Endothelial cell of umbilical vein (primary cell): ENCODE measurements around the gene MFSD2A. TPM values are rescaled to one million over a fixed set of nuclear protein-coding genes. Genes with fewer than 3 reads are reported as not detected.

ENCODE experiments used
- BruUV-seq: library from RNA; stranded (reverse); fragments of 400-500 nt; replicated peaks from 2 replicates; lab custom pipeline; 2021; lab: Mats Ljungman, UMichigan
- CTCF ChIA-PET: fragments of 300-600, 350-600 bp; sonication (Branson Sonifier 250); formaldehyde crosslinking; loops from one replicate; lab custom pipeline; 2021; ENCODE audit warnings: antibody characterized with exemption, inconsistent platforms; lab: Charles Lee
- POLR2A ChIA-PET: fragments of 300-600, 350-600 bp; sonication (Branson Sonifier 250); formaldehyde crosslinking; loops from one replicate; lab custom pipeline; 2021; ENCODE audit warnings: antibody characterized with exemption, inconsistent platforms; lab: Charles Lee
- DNase-seq: peaks from one replicate; pipeline ENCODE4 v3.0.0-alpha.2; 2011; ENCODE audit warnings: low read depth, low spot score
- FAIRE-seq: peaks from 2 replicates; lab custom pipeline; 2011; peaks lifted over from hg19 to GRCh38; lab: Jason Lieb, UNC
- H2AFZ ChIP-seq: 2 replicates; pipeline ENCODE4 v1.6.0; 2012; ENCODE audit warnings: low read depth, low read length, control low read depth, inconsistent platforms
- H3K27ac ChIP-seq: 2 replicates; pipeline ENCODE4 v1.5.1; 2011; ENCODE audit warnings: low read depth, mild to moderate bottlenecking, control low read depth, low read length, moderate library complexity; ENCODE audit not compliant: insufficient read depth
- H3K27me3 ChIP-seq, 2 experiments: 2 replicates each; pipeline versions ENCODE4 v1.6.0 to v1.6.1; 2011; ENCODE audit warnings: low read length in 2 of 2, mixed read lengths in 1 of 2; ENCODE audit not compliant: control insufficient read depth in 2 of 2, insufficient read depth in 2 of 2
- H3K36me3 ChIP-seq, 2 experiments: 2 replicates in 1 of 2; 3 replicates in 1 of 2; pipeline ENCODE4 v1.5.1; 2011; ENCODE audit warnings: low read length in 2 of 2, mild to moderate bottlenecking in 1 of 2, moderate library complexity in 1 of 2; ENCODE audit not compliant: control insufficient read depth in 2 of 2, insufficient read depth in 2 of 2; ENCODE audit errors: extremely low read depth in 1 of 2
- H3K4me1 ChIP-seq: 3 replicates; pipeline ENCODE4 v1.5.1; 2011; ENCODE audit warnings: mild to moderate bottlenecking, low read length; ENCODE audit not compliant: control insufficient read depth, insufficient read depth; ENCODE audit errors: extremely low read depth
- H3K4me2 ChIP-seq: 2 replicates; pipeline ENCODE4 v1.6.1; 2011; ENCODE audit warnings: low read length, control low read depth, mixed read lengths; ENCODE audit not compliant: insufficient read depth
- H3K4me3 ChIP-seq, 3 experiments: fragments of 200-600 bp in 1 of 3; sonication (generic), shearing (Covaris generic) in 1 of 3; replicated peaks in 1 of 3; 2 replicates each; pipeline ENCODE4 v1.5.1; 2011 to 2016; ENCODE audit warnings: control low read depth in 3 of 3, low read length in 3 of 3, mild to moderate bottlenecking in 2 of 3, inconsistent platforms in 1 of 3, low read depth in 1 of 3, moderate library complexity in 1 of 3; ENCODE audit not compliant: insufficient read depth in 1 of 3
- H3K79me2 ChIP-seq: 2 replicates; pipeline ENCODE4 v1.6.0; 2012; ENCODE audit warnings: low read length, inconsistent platforms; ENCODE audit not compliant: control insufficient read depth, insufficient read depth
- H3K9ac ChIP-seq: replicated peaks from 2 replicates; pipeline ENCODE3; 2011; ENCODE audit warnings: low read length, control low read depth; ENCODE audit not compliant: insufficient read depth; ENCODE audit errors: extremely low read depth
- H3K9me1 ChIP-seq: replicated peaks from 3 replicates; pipeline ENCODE4 v1.6.0; 2011; ENCODE audit warnings: mild to moderate bottlenecking, low read length; ENCODE audit not compliant: control insufficient read depth, insufficient read depth; ENCODE audit errors: extremely low read depth
- H3K9me3 ChIP-seq: replicated peaks from 2 replicates; pipeline ENCODE4 v1.5.1; 2012; ENCODE audit warnings: low read length, inconsistent platforms; ENCODE audit not compliant: control insufficient read depth, insufficient read depth
- H4K20me1 ChIP-seq: replicated peaks from 2 replicates; pipeline ENCODE3; 2011; ENCODE audit warnings: mild to moderate bottlenecking, low read length; ENCODE audit not compliant: control insufficient read depth, insufficient read depth; ENCODE audit errors: extremely low read depth
- EZH2 ChIP-seq: IDR thresholded peaks from 2 replicates; pipeline ENCODE4 v1.6.1; 2012; ENCODE audit warnings: borderline replicate concordance, low read depth, mild to moderate bottlenecking, moderate library complexity, low read length, inconsistent platforms; ENCODE audit not compliant: severe bottlenecking
- FOS ChIP-seq: IDR thresholded peaks from 2 replicates; pipeline ENCODE4 v1.6.1; 2011; ENCODE audit warnings: mild to moderate bottlenecking, low read length, moderate library complexity, borderline replicate concordance; ENCODE audit not compliant: insufficient read depth
- GATA2 ChIP-seq: IDR thresholded peaks from 2 replicates; pipeline ENCODE4 v1.7.0; 2011; ENCODE audit warnings: low read depth, mild to moderate bottlenecking, moderate library complexity, mixed read lengths, low read length; ENCODE audit not compliant: insufficient read length, insufficient read depth
- JUN ChIP-seq: IDR thresholded peaks from 2 replicates; pipeline ENCODE4 v1.6.1; 2011; ENCODE audit warnings: borderline replicate concordance, low read depth; ENCODE audit not compliant: insufficient read length, insufficient read depth
- MAX ChIP-seq: IDR thresholded peaks from 2 replicates; pipeline ENCODE4 v1.6.1; 2011; ENCODE audit not compliant: insufficient read depth, insufficient read length
- MYC ChIP-seq: IDR thresholded peaks from one replicate; pipeline ENCODE4 v1.6.1; 2011; ENCODE audit warnings: mild to moderate bottlenecking, low read depth, low read length
- POLR2A ChIP-seq: IDR thresholded peaks from 2 replicates; pipeline ENCODE4 v1.6.1; 2012; ENCODE audit warnings: low read depth, mild to moderate bottlenecking, control low read depth, low read length
- POLR2AphosphoS5 ChIP-seq: IDR thresholded peaks from 2 replicates; pipeline ENCODE4 v1.6.1; 2012; ENCODE audit warnings: low read depth, mild to moderate bottlenecking, control low read depth, low read length, moderate library complexity; ENCODE audit not compliant: insufficient read depth
- dilution Hi-C: fragments of 300-500 bp; cut with MboI; formaldehyde crosslinking; loops from one replicate; pipeline ENCODE4 v1.15.0; 2019; ENCODE audit warnings: low sequenced_read_pairs; ENCODE audit not compliant: extremely low pct_ligation_motif_present
- intact Hi-C: fragments of 100-400 bp; cut with micrococcal nuclease; formaldehyde crosslinking; loops from one replicate; pipeline ENCODE4 v1.10.0; 2022
- polyA plus RNA-seq, 4 experiments: library from polyadenylated mRNA; depleted of rRNA in 3 of 4; stranded (reverse) in 3 of 4; unstranded in 1 of 4; fragments of >200 nt; gene quantifications; 2 replicates each; pipeline versions ENCODE4 v1.2.1 to v1.2.3, GENCODE V29; 2011 to 2012; ENCODE audit warnings: missing spikeins in 1 of 4
- total RNA-seq: library from RNA; stranded (reverse); gene quantifications from 2 replicates; pipeline ENCODE4 v1.2.3, GENCODE V29; 2021
- TF ChIP-seq, protein P1 (sequence below), 2 donors: IDR thresholded peaks; 1 replicate in 1 of 2; 2 replicates in 1 of 2; pipeline ENCODE4 v1.5.1; 2011; ENCODE audit warnings: low read length in 2 of 2, mild to moderate bottlenecking in 2 of 2, moderate library complexity in 2 of 2, control low read depth in 1 of 2, inconsistent platforms in 1 of 2, low read depth in 1 of 2; ENCODE audit not compliant: insufficient read depth in 1 of 2; ENCODE audit errors: extremely low read depth in 1 of 2

The MFSD2A gene
- total and polyA plus RNA-seq, 2 donors (not counting 3 experiments of a cell fraction or from before 2014, with no cell fraction given): 2.7 to 5.5 TPM

DNA sequence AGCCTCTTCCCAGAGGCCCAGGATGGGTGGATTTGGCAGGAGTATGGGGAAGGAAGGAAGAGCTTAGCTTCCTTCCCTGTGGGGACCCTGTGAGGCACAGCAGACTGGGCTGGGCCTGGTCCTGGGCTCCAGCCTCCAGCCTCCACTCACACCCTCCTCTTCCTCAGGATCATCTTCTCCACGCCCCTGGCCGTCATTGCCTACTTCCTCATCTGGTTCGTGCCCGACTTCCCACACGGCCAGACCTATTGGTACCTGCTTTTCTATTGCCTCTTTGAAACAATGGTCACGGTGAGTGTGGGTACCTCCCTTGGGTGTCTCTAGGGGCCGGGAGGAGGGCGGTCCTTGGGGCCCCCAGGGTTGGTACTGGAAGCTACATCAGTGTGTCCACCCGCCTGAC lies 10.1 kb downstream of the MFSD2A start:
- no peak for DNase-seq
- H4K20me1 ChIP-seq: no peaks in the 10 kb centered on the region
- H3K4me1 ChIP-seq: peaks cover 2% of the 10 kb centered on the region
- no peak overlapping the region for H3K4me2 ChIP-seq
- no peak for FAIRE-seq
- H3K9ac ChIP-seq: no peak overlapping the region
- TF ChIP-seq POLR2AphosphoS5 (no peak), GATA2 (no peak), EZH2 (no peak), FOS (no peak), MAX (no peak), POLR2A (no peak), JUN (no peak), MYC (no peak)
- TF ChIP-seq, protein P1, sequence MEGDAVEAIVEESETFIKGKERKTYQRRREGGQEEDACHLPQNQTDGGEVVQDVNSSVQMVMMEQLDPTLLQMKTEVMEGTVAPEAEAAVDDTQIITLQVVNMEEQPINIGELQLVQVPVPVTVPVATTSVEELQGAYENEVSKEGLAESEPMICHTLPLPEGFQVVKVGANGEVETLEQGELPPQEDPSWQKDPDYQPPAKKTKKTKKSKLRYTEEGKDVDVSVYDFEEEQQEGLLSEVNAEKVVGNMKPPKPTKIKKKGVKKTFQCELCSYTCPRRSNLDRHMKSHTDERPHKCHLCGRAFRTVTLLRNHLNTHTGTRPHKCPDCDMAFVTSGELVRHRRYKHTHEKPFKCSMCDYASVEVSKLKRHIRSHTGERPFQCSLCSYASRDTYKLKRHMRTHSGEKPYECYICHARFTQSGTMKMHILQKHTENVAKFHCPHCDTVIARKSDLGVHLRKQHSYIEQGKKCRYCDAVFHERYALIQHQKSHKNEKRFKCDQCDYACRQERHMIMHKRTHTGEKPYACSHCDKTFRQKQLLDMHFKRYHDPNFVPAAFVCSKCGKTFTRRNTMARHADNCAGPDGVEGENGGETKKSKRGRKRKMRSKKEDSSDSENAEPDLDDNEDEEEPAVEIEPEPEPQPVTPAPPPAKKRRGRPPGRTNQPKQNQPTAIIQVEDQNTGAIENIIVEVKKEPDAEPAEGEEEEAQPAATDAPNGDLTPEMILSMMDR (IDR thresholded peaks at IDR 0.05; ENCODE audit: extremely low read depth in 1 of 2, insufficient read depth in 1 of 2, low read depth in 1 of 2, low read length in 2 of 2): no peak
- H3K79me2 ChIP-seq: no peaks in the 10 kb centered on the region
- no peak overlapping the region for H3K4me3 ChIP-seq
- H3K27ac ChIP-seq: no peak overlapping the region
- dilution Hi-C loops (no loop called here), intact Hi-C loops (no loop called here)
- ChIA-PET CTCF (interaction anchor here (0.9 to 1.7 kb wide), 3 partner anchors 9 to 147 kb away, joined by 3 to 9 read pairs (median 5); partner anchors contain the start of gene MFSD2A), POLR2A (no interaction called here)
- H3K9me3 ChIP-seq: no peaks in the 10 kb centered on the region
- no peaks in the 10 kb centered on the region for H3K9me1 ChIP-seq
- no TSS peak for BruUV-seq
- no peak overlapping the region for H2AFZ ChIP-seq
- H3K27me3 ChIP-seq: no peaks in the 10 kb centered on the region
- H3K36me3 ChIP-seq: no peaks in the 10 kb centered on the region
